Panc1 (cell line): ENCODE results near the gene TRMT44. TPM values are rescaled to one million over a fixed set of nuclear protein-coding genes. Genes with fewer than 3 reads are reported as not detected.
A peak's percentile ranks its signal among the peaks of the same experiment; 100 is the strongest.

Experiments
- ATAC-seq: fragments of 200-7000 bp; cut with Tn5 transposase; 2 replicates; pipeline ENCODE4 v1.9.1; 2020; ENCODE audit warnings: mild to moderate bottlenecking, moderate library complexity
- BruUV-seq: library from RNA; stranded (reverse); fragments of 400-500 nt; replicated peaks from 2 replicates; lab custom pipeline; 2021; lab: Mats Ljungman, UMichigan
- CTCF ChIA-PET: fragments of 300-600 bp; sonication (Branson Sonifier 250); formaldehyde crosslinking; loops from one replicate; lab custom pipeline; 2022; ENCODE audit warnings: antibody characterized with exemption; lab: Charles Lee
- POLR2A ChIA-PET: fragments of 300-600 bp; sonication (Branson Sonifier 250); formaldehyde crosslinking; loops from one replicate; lab custom pipeline; 2022; ENCODE audit warnings: antibody characterized with exemption; lab: Charles Lee
- DNase-seq: peaks from one replicate; pipeline ENCODE4 v3.0.0-alpha.2; 2010; ENCODE audit warnings: low read depth, low spot score
- H3K27ac ChIP-seq: 2 replicates; pipeline ENCODE4 v1.5.1; 2011; ENCODE audit warnings: mild to moderate bottlenecking, low read length, inconsistent platforms
- H3K27me3 ChIP-seq: fragments of 200-500 bp; sonication (Bioruptor generic); 2 replicates; pipeline ENCODE4 v1.6.0; 2014; ENCODE audit warnings: low read length, inconsistent platforms; ENCODE audit not compliant: control insufficient read depth, insufficient read depth
- H3K36me3 ChIP-seq: fragments of 200-500 bp; sonication (Bioruptor generic); 2 replicates; pipeline ENCODE4 v1.5.1; 2014; ENCODE audit warnings: inconsistent platforms, mild to moderate bottlenecking, low read length, moderate library complexity; ENCODE audit not compliant: control insufficient read depth, insufficient read depth
- H3K4me1 ChIP-seq: 2 replicates; pipeline ENCODE4 v1.5.1; 2011; ENCODE audit warnings: inconsistent platforms, mild to moderate bottlenecking, low read length, moderate library complexity; ENCODE audit not compliant: control insufficient read depth, insufficient read depth
- H3K4me3 ChIP-seq, 2 experiments: 2 replicates each; pipeline ENCODE4 v1.5.1; 2011 to 2012; ENCODE audit warnings: low read depth in 2 of 2, low read length in 2 of 2, mild to moderate bottlenecking in 2 of 2, inconsistent platforms in 1 of 2, moderate library complexity in 1 of 2
- H3K9me3 ChIP-seq: fragments of 200-500 bp; sonication (Bioruptor generic); 2 replicates; pipeline ENCODE4 v1.5.1; 2014; ENCODE audit warnings: low read depth, mild to moderate bottlenecking, inconsistent platforms, low read length, moderate library complexity; ENCODE audit not compliant: control insufficient read depth, insufficient read depth
- CTCF ChIP-seq: fragments of 450-650 bp; IDR thresholded peaks from 2 replicates; pipeline ENCODE4 v1.5.1; 2017; ENCODE audit warnings: mild to moderate bottlenecking
- POLR2AphosphoS5 ChIP-seq: IDR thresholded peaks from 2 replicates; pipeline ENCODE4 v1.6.1; 2012; ENCODE audit warnings: mild to moderate bottlenecking, low read depth, low read length, moderate library complexity
- SIN3A ChIP-seq: IDR thresholded peaks from 2 replicates; pipeline ENCODE4 v1.6.1; 2012; ENCODE audit warnings: low read depth, mild to moderate bottlenecking, low read length, moderate library complexity, borderline replicate concordance; ENCODE audit not compliant: insufficient read depth
- TCF7L2 ChIP-seq: IDR thresholded peaks from 2 replicates; pipeline ENCODE4 v1.6.1; 2011; ENCODE audit warnings: mild to moderate bottlenecking, low read depth, low read length, inconsistent platforms
- in situ Hi-C: cut with HindIII; loops from 2 replicates; pipeline ENCODE4 v1.10.0; 2016; ENCODE audit warnings: low sequenced_read_pairs, low pct_unique_long_range_greater_than_20kb
- intact Hi-C: fragments of 100-400 bp; cut with micrococcal nuclease; formaldehyde crosslinking; loops from one replicate; pipeline ENCODE4 v1.10.0; 2022; ENCODE audit not compliant: unreplicated experiment
- total RNA-seq: library from RNA; stranded (reverse); gene quantifications from one replicate; pipeline ENCODE4 v1.2.1, GENCODE V29; 2021; ENCODE audit not compliant: unreplicated experiment
- TF ChIP-seq, protein P1 (sequence below), 2 experiments: IDR thresholded peaks; 2 replicates each; pipeline ENCODE4 v1.6.1; 2011 to 2012; ENCODE audit warnings: low read depth in 2 of 2, control low read depth in 1 of 2, low read length in 1 of 2, mild to moderate bottlenecking in 1 of 2, moderate library complexity in 1 of 2; ENCODE audit not compliant: insufficient read depth in 1 of 2

Gene TRMT44
- total RNA-seq, 1 experiment from 2014 or later: 10.8 TPM

DNA sequence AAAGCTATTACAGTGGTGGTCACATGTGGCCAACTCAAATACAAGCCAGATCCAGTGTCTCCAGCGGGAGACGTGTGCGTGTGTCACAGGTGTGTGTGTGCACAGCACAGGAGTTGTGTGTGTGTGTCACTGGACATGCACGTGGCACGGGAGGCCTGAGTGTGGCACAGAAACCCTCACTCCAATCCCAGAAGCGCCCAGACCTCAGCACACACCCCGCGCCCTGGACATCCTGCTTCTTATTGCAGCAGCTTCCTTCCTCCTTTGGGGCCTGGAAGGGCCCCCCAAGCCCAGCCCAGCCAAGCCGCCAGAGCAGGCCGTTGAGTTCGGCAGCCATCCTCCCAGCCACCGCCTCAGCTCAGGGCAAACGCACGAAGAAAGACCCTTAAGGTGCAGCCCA is 37.9 kb upstream of the TRMT44 start:
- CTCF ChIA-PET: interaction anchor here (1.2 to 2.0 kb wide), 2 partner anchors 160 to 226 kb away, joined by 5 to 6 read pairs; no protein-coding TSS in a partner anchor
- in situ Hi-C loops: no loop called here

GRCh38 chr4:8403173-8403753 is 37.3 kb upstream of the TRMT44 start:
- ChIA-PET CTCF (interaction anchor here (1.2 to 2.0 kb wide), 2 partner anchors 161 to 227 kb away, joined by 5 to 6 read pairs; no protein-coding TSS in a partner anchor), POLR2A (no interaction called here)
- Histone ChIP-seq H3K9me3 (no peaks in the 10 kb centered on the region), H3K4me3 (no peak overlapping the region), H3K27ac (no peak overlapping the region), H3K36me3 (no peaks in the 10 kb centered on the region), H3K4me1 (no peaks in the 10 kb centered on the region), H3K27me3 (no peaks in the 10 kb centered on the region)
- ATAC-seq (peak; percentile 95), DNase-seq (no peak)
- intact Hi-C loops: loop anchor here (2.0 to 10.0 kb wide), 2 partner anchors 160 to 228 kb away; no protein-coding TSS in a partner anchor
- in situ Hi-C loops: no loop called here
- no peak for TF ChIP-seq SIN3A
- peak; percentile 89 for TF ChIP-seq CTCF
- TF ChIP-seq, protein P1, sequence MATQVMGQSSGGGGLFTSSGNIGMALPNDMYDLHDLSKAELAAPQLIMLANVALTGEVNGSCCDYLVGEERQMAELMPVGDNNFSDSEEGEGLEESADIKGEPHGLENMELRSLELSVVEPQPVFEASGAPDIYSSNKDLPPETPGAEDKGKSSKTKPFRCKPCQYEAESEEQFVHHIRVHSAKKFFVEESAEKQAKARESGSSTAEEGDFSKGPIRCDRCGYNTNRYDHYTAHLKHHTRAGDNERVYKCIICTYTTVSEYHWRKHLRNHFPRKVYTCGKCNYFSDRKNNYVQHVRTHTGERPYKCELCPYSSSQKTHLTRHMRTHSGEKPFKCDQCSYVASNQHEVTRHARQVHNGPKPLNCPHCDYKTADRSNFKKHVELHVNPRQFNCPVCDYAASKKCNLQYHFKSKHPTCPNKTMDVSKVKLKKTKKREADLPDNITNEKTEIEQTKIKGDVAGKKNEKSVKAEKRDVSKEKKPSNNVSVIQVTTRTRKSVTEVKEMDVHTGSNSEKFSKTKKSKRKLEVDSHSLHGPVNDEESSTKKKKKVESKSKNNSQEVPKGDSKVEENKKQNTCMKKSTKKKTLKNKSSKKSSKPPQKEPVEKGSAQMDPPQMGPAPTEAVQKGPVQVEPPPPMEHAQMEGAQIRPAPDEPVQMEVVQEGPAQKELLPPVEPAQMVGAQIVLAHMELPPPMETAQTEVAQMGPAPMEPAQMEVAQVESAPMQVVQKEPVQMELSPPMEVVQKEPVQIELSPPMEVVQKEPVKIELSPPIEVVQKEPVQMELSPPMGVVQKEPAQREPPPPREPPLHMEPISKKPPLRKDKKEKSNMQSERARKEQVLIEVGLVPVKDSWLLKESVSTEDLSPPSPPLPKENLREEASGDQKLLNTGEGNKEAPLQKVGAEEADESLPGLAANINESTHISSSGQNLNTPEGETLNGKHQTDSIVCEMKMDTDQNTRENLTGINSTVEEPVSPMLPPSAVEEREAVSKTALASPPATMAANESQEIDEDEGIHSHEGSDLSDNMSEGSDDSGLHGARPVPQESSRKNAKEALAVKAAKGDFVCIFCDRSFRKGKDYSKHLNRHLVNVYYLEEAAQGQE (IDR thresholded peaks at IDR 0.05; ENCODE audit: insufficient read depth in 1 of 2, low read depth in 2 of 2, low read length in 1 of 2): no peak
- TF ChIP-seq POLR2AphosphoS5: no peak
- TF ChIP-seq TCF7L2: no peak
- BruUV-seq: no TSS peak

More for the DNA sequence above, 37.9 kb upstream of the TRMT44 start:
- Histone ChIP-seq H3K27ac (no peak overlapping the region), H3K4me3 (no peak overlapping the region), H3K27me3 (no peaks in the 10 kb centered on the region), H3K9me3 (no peaks in the 10 kb centered on the region), H3K4me1 (no peaks in the 10 kb centered on the region), H3K36me3 (no peaks in the 10 kb centered on the region)
- DNase-seq: no peak
- POLR2A ChIA-PET: no interaction called here
- TF ChIP-seq TCF7L2 (no peak), SIN3A (no peak), CTCF (no peak), POLR2AphosphoS5 (no peak)
- TF ChIP-seq, protein P1 (IDR thresholded peaks at IDR 0.05; ENCODE audit: insufficient read depth in 1 of 2, low read depth in 2 of 2, low read length in 1 of 2): no peak
- intact Hi-C loops: loop anchor here (2.0 to 10.0 kb wide), 2 partner anchors 160 to 228 kb away; no protein-coding TSS in a partner anchor
- no TSS peak for BruUV-seq
- ATAC-seq: no peak
